Endothelial cell (in vitro differentiated cells): Measurements from ENCODE around the gene SLC2A9. TPM values are rescaled to one million over a fixed set of nuclear protein-coding genes. Genes with fewer than 3 reads are reported as not detected.

ENCODE experiments used
- DNase-seq: peaks from one replicate; pipeline ENCODE4 v3.0.0; 2021; ENCODE audit warnings: low spot score
- H3K27ac Mint-ChIP-seq: one replicate; pipeline ENCODE4 v1.8.0; 2021; ENCODE audit warnings: mixed read lengths, inconsistent platforms; ENCODE audit not compliant: unreplicated experiment
- H3K27me3 Mint-ChIP-seq: one replicate; pipeline ENCODE4 v1.8.0; 2021; ENCODE audit warnings: mild to moderate bottlenecking, moderate library complexity, mixed read lengths, inconsistent platforms; ENCODE audit not compliant: unreplicated experiment
- H3K36me3 Mint-ChIP-seq: one replicate; pipeline ENCODE4 v1.8.0; 2021; ENCODE audit warnings: mild to moderate bottlenecking, low read depth, mixed read lengths, inconsistent platforms; ENCODE audit not compliant: unreplicated experiment
- H3K4me1 Mint-ChIP-seq: one replicate; pipeline ENCODE4 v1.8.0; 2021; ENCODE audit warnings: mild to moderate bottlenecking, mixed read lengths, inconsistent platforms; ENCODE audit not compliant: unreplicated experiment
- H3K4me3 Mint-ChIP-seq: one replicate; pipeline ENCODE4 v1.8.0; 2021; ENCODE audit warnings: mild to moderate bottlenecking, mixed read lengths, inconsistent platforms; ENCODE audit not compliant: unreplicated experiment
- H3K9me3 Mint-ChIP-seq: one replicate; pipeline ENCODE4 v1.8.0; 2021; ENCODE audit warnings: mixed read lengths, inconsistent platforms; ENCODE audit not compliant: unreplicated experiment
- long read RNA-seq: library from polyadenylated mRNA; unstranded; transcript quantifications from one replicate; pipeline ENCODE4 v2.0.0, GENCODE V29; 2020; ENCODE audit not compliant: unreplicated experiment
- total RNA-seq: library from RNA; stranded (reverse); fragmentation: NEBNext Ultra II Directional; extraction: Animal tissue kit (Norgen Biotek cat#: 25700); gene quantifications from one replicate; pipeline ENCODE4 v1.2.1, GENCODE V29; 2021; ENCODE audit not compliant: unreplicated experiment
- TF ChIP-seq, protein P1 (sequence below): fragments of 200-600 bp; sonication (generic); IDR thresholded peaks from one replicate; pipeline ENCODE4 v1.5.0; 2021; ENCODE audit warnings: antibody characterized with exemption; ENCODE audit not compliant: unreplicated experiment

The SLC2A9 gene
- 0.72 TPM for total RNA-seq
- long read RNA-seq: 0 reads

- peaks cover 2% of the 10 kb centered on the region for H3K4me1 Mint-ChIP-seq
- H3K27ac Mint-ChIP-seq: no peak within 1 kb of the TSS
- TF ChIP-seq, protein P1, sequence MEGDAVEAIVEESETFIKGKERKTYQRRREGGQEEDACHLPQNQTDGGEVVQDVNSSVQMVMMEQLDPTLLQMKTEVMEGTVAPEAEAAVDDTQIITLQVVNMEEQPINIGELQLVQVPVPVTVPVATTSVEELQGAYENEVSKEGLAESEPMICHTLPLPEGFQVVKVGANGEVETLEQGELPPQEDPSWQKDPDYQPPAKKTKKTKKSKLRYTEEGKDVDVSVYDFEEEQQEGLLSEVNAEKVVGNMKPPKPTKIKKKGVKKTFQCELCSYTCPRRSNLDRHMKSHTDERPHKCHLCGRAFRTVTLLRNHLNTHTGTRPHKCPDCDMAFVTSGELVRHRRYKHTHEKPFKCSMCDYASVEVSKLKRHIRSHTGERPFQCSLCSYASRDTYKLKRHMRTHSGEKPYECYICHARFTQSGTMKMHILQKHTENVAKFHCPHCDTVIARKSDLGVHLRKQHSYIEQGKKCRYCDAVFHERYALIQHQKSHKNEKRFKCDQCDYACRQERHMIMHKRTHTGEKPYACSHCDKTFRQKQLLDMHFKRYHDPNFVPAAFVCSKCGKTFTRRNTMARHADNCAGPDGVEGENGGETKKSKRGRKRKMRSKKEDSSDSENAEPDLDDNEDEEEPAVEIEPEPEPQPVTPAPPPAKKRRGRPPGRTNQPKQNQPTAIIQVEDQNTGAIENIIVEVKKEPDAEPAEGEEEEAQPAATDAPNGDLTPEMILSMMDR: no peak
- H3K36me3 Mint-ChIP-seq: peaks cover 6% of the 10 kb centered on the region
- H3K4me3 Mint-ChIP-seq: no peak within 1 kb of the TSS
- no peaks in the 10 kb centered on the region for H3K9me3 Mint-ChIP-seq
- H3K27me3 Mint-ChIP-seq: peaks cover 11% of the 10 kb centered on the region
- peak; percentile 21 for DNase-seq
Measured at GRCh38 chr4:10020871-10021652, at the start of gene SLC2A9. Gene SLC2A9 (minus strand): TSS chr4:10021497. CDS start chr4:10021429, 68 bp downstream.

DNA sequence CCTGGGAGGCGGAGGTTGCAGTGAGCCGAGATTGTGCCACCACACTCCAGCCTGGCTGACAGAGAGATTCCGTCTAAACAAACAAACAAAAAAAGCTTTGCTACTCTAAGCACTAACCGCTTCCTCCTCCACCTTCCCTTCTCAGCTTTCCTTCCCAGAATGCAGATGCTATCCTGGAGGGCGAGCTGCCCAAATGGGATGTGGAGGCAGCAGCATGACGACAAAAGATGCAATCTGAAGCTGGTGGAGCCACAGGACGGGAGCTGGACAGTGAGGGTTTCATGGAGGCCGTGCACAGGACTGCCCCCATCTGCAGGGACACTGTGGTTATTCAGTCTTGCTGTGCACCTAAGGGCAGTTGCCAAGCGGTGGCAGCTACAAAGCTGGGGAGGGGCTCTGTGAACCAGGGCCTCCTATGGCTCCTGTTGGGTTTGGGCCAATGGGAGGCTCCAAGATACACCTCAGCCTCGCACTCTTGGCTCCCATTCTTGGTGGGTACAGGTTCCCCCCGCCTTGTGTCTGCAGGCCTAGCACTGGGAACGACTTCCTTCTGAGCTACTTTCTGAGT, 47.9 kb upstream of the SLC2A9 start:
- peaks cover 2% of the 10 kb centered on the region for H3K27me3 Mint-ChIP-seq

DNA sequence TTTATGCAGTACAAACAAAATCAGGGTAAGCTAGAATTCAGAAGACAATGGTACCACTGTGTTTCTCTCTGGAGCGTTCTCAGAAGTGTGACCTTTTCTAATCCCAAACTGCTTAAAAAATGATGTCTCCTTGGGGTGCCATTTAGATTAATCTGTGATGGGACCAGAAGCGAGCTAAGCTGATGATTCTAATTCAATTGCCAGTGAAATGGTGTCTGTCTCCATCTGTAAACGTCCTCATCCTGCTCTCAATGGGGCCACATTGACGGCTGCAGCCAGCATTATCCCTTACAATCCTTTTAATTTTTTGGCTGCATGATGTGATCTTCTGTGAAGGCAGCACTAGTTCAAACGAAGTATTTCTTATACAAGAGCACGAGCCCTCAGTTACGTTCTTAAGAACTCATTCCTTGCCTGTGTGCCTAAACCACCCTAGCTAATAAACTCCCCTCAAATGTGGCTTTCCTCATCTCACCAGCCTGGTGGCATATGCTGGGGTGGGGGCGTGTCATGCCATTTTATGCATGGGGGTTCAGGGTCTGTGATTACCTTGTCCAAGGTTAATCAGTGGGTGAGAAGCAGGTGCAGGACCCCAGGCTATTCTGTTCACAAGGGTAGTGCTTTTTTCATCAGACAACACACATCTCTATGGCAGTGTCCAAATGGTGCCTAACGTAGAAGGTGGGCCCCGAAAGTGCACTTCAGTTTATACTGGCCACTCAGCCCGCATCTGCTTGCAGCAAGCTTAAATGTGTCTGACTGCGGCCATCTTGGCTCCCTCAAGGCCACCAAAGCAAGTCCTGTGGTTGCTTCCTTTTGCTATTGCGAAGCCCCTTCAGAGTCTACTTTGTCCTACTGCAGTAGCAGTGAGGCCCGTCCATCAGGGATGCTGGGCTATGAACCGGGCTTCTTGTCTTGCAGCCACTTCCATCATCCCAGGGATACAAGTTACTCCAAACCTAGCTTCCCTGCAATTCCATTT, 45.7 kb upstream of the SLC2A9 start:
- H3K27me3 Mint-ChIP-seq: peaks cover 2% of the 10 kb centered on the region
- H3K4me3 Mint-ChIP-seq: no peak overlapping the region
- DNase-seq: no peak
- TF ChIP-seq, protein P1: no peak
- no peak overlapping the region for H3K27ac Mint-ChIP-seq
- peaks cover 3% of the 10 kb centered on the region for H3K36me3 Mint-ChIP-seq
- peaks cover 4% of the 10 kb centered on the region for H3K4me1 Mint-ChIP-seq
- H3K9me3 Mint-ChIP-seq: no peaks in the 10 kb centered on the region

More for the DNA sequence above, 47.9 kb upstream of the SLC2A9 start:
- TF ChIP-seq, protein P1: no peak
- peaks cover 4% of the 10 kb centered on the region for H3K4me1 Mint-ChIP-seq
- no peak overlapping the region for H3K27ac Mint-ChIP-seq
- peaks cover 6% of the 10 kb centered on the region for H3K36me3 Mint-ChIP-seq
- no peak overlapping the region for H3K4me3 Mint-ChIP-seq
- no peak for DNase-seq
- H3K9me3 Mint-ChIP-seq: no peaks in the 10 kb centered on the region

GRCh38 chr4:10066206-10066605, 44.9 kb upstream of the SLC2A9 start:
- H3K4me1 Mint-ChIP-seq: peaks cover 4% of the 10 kb centered on the region
- H3K9me3 Mint-ChIP-seq: no peaks in the 10 kb centered on the region
- peaks cover 3% of the 10 kb centered on the region for H3K36me3 Mint-ChIP-seq
- TF ChIP-seq, protein P1: no peak
- no peak overlapping the region for H3K27ac Mint-ChIP-seq
- DNase-seq: no peak
- no peak overlapping the region for H3K4me3 Mint-ChIP-seq
- peaks cover 2% of the 10 kb centered on the region for H3K27me3 Mint-ChIP-seq
